HCT116 (cell line): ENCODE results near the gene PRSS1. TPM values are rescaled to one million over a fixed set of nuclear protein-coding genes. Genes with fewer than 3 reads are reported as not detected.

Experiments
- ATAC-seq: fragments of 200-7000 bp; cut with Tn5 transposase; 2 replicates; pipeline ENCODE4 v1.9.1; 2020; ENCODE audit warnings: mild to moderate bottlenecking, moderate library complexity
- BruUV-seq: library from RNA; stranded (reverse); fragments of 400-500 nt; replicated peaks from 2 replicates; lab custom pipeline; 2021; lab: Mats Ljungman, UMichigan
- CTCF ChIA-PET: fragments of 300-600 bp; sonication (Branson Sonifier 250); formaldehyde crosslinking; loops from one replicate; lab custom pipeline; 2021; ENCODE audit warnings: antibody characterized with exemption; lab: Charles Lee
- POLR2A ChIA-PET: fragments of 300-600, 350-600 bp; sonication (Branson Sonifier 250); formaldehyde crosslinking; loops from one replicate; lab custom pipeline; 2021; ENCODE audit warnings: antibody characterized with exemption; lab: Charles Lee
- RAD21 ChIA-PET, 2 experiments: fragments of 300-600 bp; sonication (Branson Sonifier 250); formaldehyde crosslinking; loops; one replicate each; lab custom pipeline; 2023; ENCODE audit warnings: low total read pairs in 2 of 2; ENCODE audit not compliant: uncharacterized antibody in 2 of 2, unreplicated experiment in 2 of 2, low non-redundant PET in 1 of 2; lab: Charles Lee
- DNase-seq: peaks from one replicate; pipeline ENCODE4 v3.0.0-alpha.2; 2010; ENCODE audit warnings: low read depth, low spot score
- H2AFZ ChIP-seq: fragments of 200-600 bp; shearing (Covaris generic), sonication (generic); 2 replicates; pipeline ENCODE4 v1.6.1; 2017; ENCODE audit warnings: low read depth, mixed run types, mixed read lengths, antibody characterized with exemption, low read length; ENCODE audit not compliant: poor library complexity, severe bottlenecking
- H3K27ac ChIP-seq: 2 replicates; pipeline ENCODE4 v1.5.1; 2012; ENCODE audit warnings: low read depth, low read length
- H3K27me3 ChIP-seq: fragments of 200-600 bp; sonication (generic); 2 replicates; pipeline ENCODE4 v1.6.1; 2016; ENCODE audit warnings: mixed run types, low read length, mixed read lengths; ENCODE audit not compliant: insufficient read depth
- H3K36me3 ChIP-seq, 2 experiments: fragments of 200-500 bp in 1 of 2; fragments of 200-600 bp in 1 of 2; sonication (Bioruptor generic) in 1 of 2; sonication (generic) in 1 of 2; 2 replicates each; pipeline versions ENCODE4 v1.5.1 to v1.6.1; 2014 to 2016; ENCODE audit warnings: low read length in 2 of 2, inconsistent platforms in 1 of 2, mixed read lengths in 1 of 2, mixed run types in 1 of 2; ENCODE audit not compliant: insufficient read depth in 2 of 2, control insufficient read depth in 1 of 2
- H3K4me1 ChIP-seq, 2 experiments: fragments of 200-600 bp in 1 of 2; sonication (generic) in 1 of 2; 2 replicates each; pipeline versions ENCODE4 v1.5.1 to v1.6.1; 2012 to 2017; ENCODE audit warnings: low read length in 2 of 2, inconsistent platforms in 1 of 2, mild to moderate bottlenecking in 1 of 2, mixed read lengths in 1 of 2, mixed run types in 1 of 2, moderate library complexity in 1 of 2; ENCODE audit not compliant: insufficient read depth in 2 of 2, control insufficient read depth in 1 of 2
- H3K4me2 ChIP-seq: fragments of 200-600 bp; sonication (generic); 2 replicates; pipeline ENCODE4 v1.6.1; 2017; ENCODE audit warnings: mixed run types, low read length, mixed read lengths
- H3K4me3 ChIP-seq, 2 experiments: fragments of 200-600 bp in 1 of 2; sonication (generic) in 1 of 2; replicated peaks in 1 of 2; 2 replicates each; pipeline ENCODE4 v1.5.1; 2011 to 2016; ENCODE audit warnings: low read length in 2 of 2, control low read depth in 1 of 2, low read depth in 1 of 2, mild to moderate bottlenecking in 1 of 2, mixed read lengths in 1 of 2, mixed run types in 1 of 2
- H3K79me2 ChIP-seq: fragments of 200-600 bp; sonication (generic); 2 replicates; pipeline ENCODE4 v1.6.1; 2017; ENCODE audit warnings: mild to moderate bottlenecking, mixed run types, low read length, moderate library complexity, mixed read lengths; ENCODE audit not compliant: insufficient read depth
- H3K9ac ChIP-seq: fragments of 200-600 bp; sonication (generic); 2 replicates; pipeline ENCODE4 v1.6.1; 2016; ENCODE audit warnings: low read length, mixed read lengths
- H3K9me2 ChIP-seq: fragments of 200-600 bp; sonication (generic), shearing (Covaris generic); 2 replicates; pipeline ENCODE4 v1.6.1; 2017; ENCODE audit warnings: mixed run types, mild to moderate bottlenecking, moderate library complexity; ENCODE audit not compliant: insufficient read depth
- H3K9me3 ChIP-seq, 2 experiments: fragments of 200-500 bp in 1 of 2; fragments of 200-600 bp in 1 of 2; sonication (Bioruptor generic) in 1 of 2; sonication (generic) in 1 of 2; 2 replicates each; pipeline ENCODE4 v1.6.1; 2014 to 2017; ENCODE audit warnings: low read length in 2 of 2, mixed read lengths in 2 of 2, inconsistent platforms in 1 of 2, low read depth in 1 of 2, mild to moderate bottlenecking in 1 of 2, mixed run types in 1 of 2, moderate library complexity in 1 of 2; ENCODE audit not compliant: control insufficient read depth in 1 of 2, insufficient read depth in 1 of 2
- H4K20me1 ChIP-seq: fragments of 200-600 bp; sonication (generic), shearing (Covaris generic); 2 replicates; pipeline ENCODE4 v1.6.1; 2017; ENCODE audit warnings: mixed run types, mild to moderate bottlenecking, moderate library complexity; ENCODE audit not compliant: insufficient read depth
- CBX3 ChIP-seq: IDR thresholded peaks from 2 replicates; pipeline ENCODE4 v1.6.1; 2012; ENCODE audit warnings: low read depth
- EGR1 ChIP-seq: IDR thresholded peaks from 2 replicates; pipeline ENCODE4 v1.6.1; 2012; ENCODE audit warnings: low read depth
- ELF1 ChIP-seq: IDR thresholded peaks from 2 replicates; pipeline ENCODE4 v1.6.1; 2012; ENCODE audit warnings: low read depth, borderline replicate concordance
- EZH2 ChIP-seq: fragments of 200-600 bp; sonication (generic); IDR thresholded peaks from 2 replicates; pipeline ENCODE4 v1.6.1; 2017; ENCODE audit warnings: antibody characterized with exemption, mixed run types
- EZH2phosphoT487 ChIP-seq: fragments of 200-600 bp; IDR thresholded peaks from 2 replicates; pipeline ENCODE4 v1.6.1; 2018; ENCODE audit warnings: antibody characterized with exemption, borderline replicate concordance
- FOSL1 ChIP-seq: IDR thresholded peaks from 2 replicates; pipeline ENCODE4 v1.6.1; 2012; ENCODE audit warnings: low read depth
- JUND ChIP-seq: IDR thresholded peaks from 2 replicates; pipeline ENCODE4 v1.6.1; 2012
- POLR2A ChIP-seq: IDR thresholded peaks from 2 replicates; pipeline ENCODE4 v1.7.0; 2011; ENCODE audit warnings: borderline replicate concordance; ENCODE audit not compliant: insufficient read depth, insufficient read length; ENCODE audit errors: extremely low read depth
- POLR2AphosphoS5 ChIP-seq: IDR thresholded peaks from 2 replicates; pipeline ENCODE4 v1.6.1; 2011; ENCODE audit warnings: mild to moderate bottlenecking, low read depth, low read length, moderate library complexity
- SIN3A ChIP-seq: IDR thresholded peaks from 2 replicates; pipeline ENCODE4 v1.6.1; 2012; ENCODE audit warnings: low read depth
- SP1 ChIP-seq: IDR thresholded peaks from 2 replicates; pipeline ENCODE4 v1.6.1; 2012; ENCODE audit warnings: low read depth
- SRF ChIP-seq: IDR thresholded peaks from 2 replicates; pipeline ENCODE4 v1.6.1; 2012; ENCODE audit warnings: low read depth
- TCF7L2 ChIP-seq: IDR thresholded peaks from 2 replicates; pipeline ENCODE4 v1.7.0; 2011; ENCODE audit warnings: borderline replicate concordance, inconsistent platforms; ENCODE audit not compliant: insufficient read depth, insufficient read length; ENCODE audit errors: extremely low read depth
- YY1 ChIP-seq: IDR thresholded peaks from 2 replicates; pipeline ENCODE4 v1.6.1; 2011; ENCODE audit warnings: low read length, low read depth, moderate library complexity, mild to moderate bottlenecking; ENCODE audit not compliant: insufficient replicate concordance; ENCODE audit errors: extremely low read depth
- ZFX ChIP-seq: fragments of 450-650 bp; IDR thresholded peaks from 2 replicates; pipeline ENCODE4 v1.6.1; 2017
- ZNF274 ChIP-seq: fragments of 200-500 bp; sonication (Bioruptor generic); IDR thresholded peaks from 2 replicates; pipeline ENCODE4 v1.6.1; 2014; ENCODE audit warnings: mild to moderate bottlenecking, low read depth, low read length, inconsistent platforms
- intact Hi-C: fragments of 100-400 bp; cut with micrococcal nuclease; formaldehyde crosslinking; loops from 2 replicates; pipeline ENCODE4 v1.10.0; 2022
- total RNA-seq: library from RNA; stranded (reverse); gene quantifications from one replicate; pipeline ENCODE4 v1.2.1, GENCODE V29; 2021; ENCODE audit not compliant: unreplicated experiment
- TF ChIP-seq, protein P1 (sequence below): IDR thresholded peaks from 2 replicates; pipeline ENCODE4 v1.6.1; 2012; ENCODE audit warnings: low read depth
- TF ChIP-seq, protein P2 (sequence below): IDR thresholded peaks from 2 replicates; pipeline ENCODE4 v1.6.1; 2011; ENCODE audit warnings: mild to moderate bottlenecking, low read length, moderate library complexity; ENCODE audit not compliant: insufficient replicate concordance; ENCODE audit errors: extremely low read depth
- TF ChIP-seq, protein P3 (sequence below), 3 experiments: fragments of 200-600 bp in 1 of 3; sonication (generic) in 1 of 3; IDR thresholded peaks in 2 of 3; conservative IDR thresholded peaks in 1 of 3; 2 replicates each; pipeline ENCODE4 v1.5.1; 2012 to 2017; ENCODE audit warnings: low read depth in 2 of 3, low read length in 2 of 3, antibody characterized with exemption in 1 of 3, borderline replicate concordance in 1 of 3, control low read depth in 1 of 3, mild to moderate bottlenecking in 1 of 3, mixed read lengths in 1 of 3, mixed run types in 1 of 3, moderate library complexity in 1 of 3; ENCODE audit not compliant: insufficient read depth in 1 of 3

PRSS1 gene
- total RNA-seq, 1 experiment from 2014 or later: 14.6 TPM

DNA sequence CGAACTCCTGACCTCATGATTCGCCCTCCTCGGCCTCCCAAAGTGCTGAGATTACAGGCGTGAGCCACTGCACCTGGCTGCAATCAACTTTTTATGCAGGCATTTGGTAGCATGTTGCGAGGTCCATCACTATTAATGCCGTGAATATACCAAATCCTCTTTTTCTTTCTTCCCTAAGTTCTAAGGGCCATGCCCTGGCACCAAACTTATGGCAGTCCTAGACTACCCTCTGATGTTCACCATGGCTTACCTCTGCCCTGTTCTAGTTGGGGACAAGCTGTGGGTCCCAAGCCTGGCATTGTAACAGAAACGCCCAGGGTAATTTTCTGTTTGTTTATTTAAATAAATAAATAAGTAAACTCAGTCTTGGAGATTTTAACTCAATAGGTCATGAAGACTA lies 34.8 kb downstream of the PRSS1 start:
- BruUV-seq: no TSS peak
- ChIA-PET RAD21 (no interaction called here), CTCF (interaction anchor here (0.7 to 4.7 kb wide), 8 partner anchors 71 to 408 kb away, joined by 3 to 166 read pairs (median 5); no protein-coding TSS in a partner anchor), POLR2A (no interaction called here)
- no peaks in the 10 kb centered on the region for H3K9me2 ChIP-seq
- H2AFZ ChIP-seq: no peak overlapping the region
- H4K20me1 ChIP-seq: no peaks in the 10 kb centered on the region
- intact Hi-C loops: loop anchor here (5.0 kb wide), 1 partner anchor 267 kb away; no protein-coding TSS in a partner anchor
- H3K9me3 ChIP-seq: no peaks in the 10 kb centered on the region
- DNase-seq (no peak), ATAC-seq (no peak)
- H3K4me1 ChIP-seq: peaks cover 0 to 5% of the 10 kb centered on the region in 2 experiments; a peak in 1 of 4 replicates
- no peak overlapping the region for H3K27ac ChIP-seq
- H3K4me2 ChIP-seq: no peak overlapping the region
- H3K79me2 ChIP-seq: no peaks in the 10 kb centered on the region
- no peaks in the 10 kb centered on the region for H3K36me3 ChIP-seq
- TF ChIP-seq CBX3 (no peak), EZH2 (no peak), SRF (no peak), SP1 (no peak), TCF7L2 (no peak), FOSL1 (no peak), ZFX (no peak), JUND (no peak), SIN3A (no peak), ELF1 (no peak), ZNF274 (no peak), EGR1 (no peak), EZH2phosphoT487 (no peak), YY1 (no peak), POLR2AphosphoS5 (no peak), POLR2A (no peak)
- TF ChIP-seq, protein P1, sequence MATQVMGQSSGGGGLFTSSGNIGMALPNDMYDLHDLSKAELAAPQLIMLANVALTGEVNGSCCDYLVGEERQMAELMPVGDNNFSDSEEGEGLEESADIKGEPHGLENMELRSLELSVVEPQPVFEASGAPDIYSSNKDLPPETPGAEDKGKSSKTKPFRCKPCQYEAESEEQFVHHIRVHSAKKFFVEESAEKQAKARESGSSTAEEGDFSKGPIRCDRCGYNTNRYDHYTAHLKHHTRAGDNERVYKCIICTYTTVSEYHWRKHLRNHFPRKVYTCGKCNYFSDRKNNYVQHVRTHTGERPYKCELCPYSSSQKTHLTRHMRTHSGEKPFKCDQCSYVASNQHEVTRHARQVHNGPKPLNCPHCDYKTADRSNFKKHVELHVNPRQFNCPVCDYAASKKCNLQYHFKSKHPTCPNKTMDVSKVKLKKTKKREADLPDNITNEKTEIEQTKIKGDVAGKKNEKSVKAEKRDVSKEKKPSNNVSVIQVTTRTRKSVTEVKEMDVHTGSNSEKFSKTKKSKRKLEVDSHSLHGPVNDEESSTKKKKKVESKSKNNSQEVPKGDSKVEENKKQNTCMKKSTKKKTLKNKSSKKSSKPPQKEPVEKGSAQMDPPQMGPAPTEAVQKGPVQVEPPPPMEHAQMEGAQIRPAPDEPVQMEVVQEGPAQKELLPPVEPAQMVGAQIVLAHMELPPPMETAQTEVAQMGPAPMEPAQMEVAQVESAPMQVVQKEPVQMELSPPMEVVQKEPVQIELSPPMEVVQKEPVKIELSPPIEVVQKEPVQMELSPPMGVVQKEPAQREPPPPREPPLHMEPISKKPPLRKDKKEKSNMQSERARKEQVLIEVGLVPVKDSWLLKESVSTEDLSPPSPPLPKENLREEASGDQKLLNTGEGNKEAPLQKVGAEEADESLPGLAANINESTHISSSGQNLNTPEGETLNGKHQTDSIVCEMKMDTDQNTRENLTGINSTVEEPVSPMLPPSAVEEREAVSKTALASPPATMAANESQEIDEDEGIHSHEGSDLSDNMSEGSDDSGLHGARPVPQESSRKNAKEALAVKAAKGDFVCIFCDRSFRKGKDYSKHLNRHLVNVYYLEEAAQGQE: no peak
- TF ChIP-seq, protein P2, sequence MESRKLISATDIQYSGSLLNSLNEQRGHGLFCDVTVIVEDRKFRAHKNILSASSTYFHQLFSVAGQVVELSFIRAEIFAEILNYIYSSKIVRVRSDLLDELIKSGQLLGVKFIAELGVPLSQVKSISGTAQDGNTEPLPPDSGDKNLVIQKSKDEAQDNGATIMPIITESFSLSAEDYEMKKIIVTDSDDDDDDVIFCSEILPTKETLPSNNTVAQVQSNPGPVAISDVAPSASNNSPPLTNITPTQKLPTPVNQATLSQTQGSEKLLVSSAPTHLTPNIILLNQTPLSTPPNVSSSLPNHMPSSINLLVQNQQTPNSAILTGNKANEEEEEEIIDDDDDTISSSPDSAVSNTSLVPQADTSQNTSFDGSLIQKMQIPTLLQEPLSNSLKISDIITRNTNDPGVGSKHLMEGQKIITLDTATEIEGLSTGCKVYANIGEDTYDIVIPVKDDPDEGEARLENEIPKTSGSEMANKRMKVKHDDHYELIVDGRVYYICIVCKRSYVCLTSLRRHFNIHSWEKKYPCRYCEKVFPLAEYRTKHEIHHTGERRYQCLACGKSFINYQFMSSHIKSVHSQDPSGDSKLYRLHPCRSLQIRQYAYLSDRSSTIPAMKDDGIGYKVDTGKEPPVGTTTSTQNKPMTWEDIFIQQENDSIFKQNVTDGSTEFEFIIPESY: no peak
- TF ChIP-seq, protein P3, sequence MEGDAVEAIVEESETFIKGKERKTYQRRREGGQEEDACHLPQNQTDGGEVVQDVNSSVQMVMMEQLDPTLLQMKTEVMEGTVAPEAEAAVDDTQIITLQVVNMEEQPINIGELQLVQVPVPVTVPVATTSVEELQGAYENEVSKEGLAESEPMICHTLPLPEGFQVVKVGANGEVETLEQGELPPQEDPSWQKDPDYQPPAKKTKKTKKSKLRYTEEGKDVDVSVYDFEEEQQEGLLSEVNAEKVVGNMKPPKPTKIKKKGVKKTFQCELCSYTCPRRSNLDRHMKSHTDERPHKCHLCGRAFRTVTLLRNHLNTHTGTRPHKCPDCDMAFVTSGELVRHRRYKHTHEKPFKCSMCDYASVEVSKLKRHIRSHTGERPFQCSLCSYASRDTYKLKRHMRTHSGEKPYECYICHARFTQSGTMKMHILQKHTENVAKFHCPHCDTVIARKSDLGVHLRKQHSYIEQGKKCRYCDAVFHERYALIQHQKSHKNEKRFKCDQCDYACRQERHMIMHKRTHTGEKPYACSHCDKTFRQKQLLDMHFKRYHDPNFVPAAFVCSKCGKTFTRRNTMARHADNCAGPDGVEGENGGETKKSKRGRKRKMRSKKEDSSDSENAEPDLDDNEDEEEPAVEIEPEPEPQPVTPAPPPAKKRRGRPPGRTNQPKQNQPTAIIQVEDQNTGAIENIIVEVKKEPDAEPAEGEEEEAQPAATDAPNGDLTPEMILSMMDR (IDR thresholded peaks at IDR 0.05 in 2 of 3, conservative IDR thresholded peaks at IDR 0.05 in 1 of 3; ENCODE audit: borderline replicate concordance in 1 of 3, insufficient read depth in 1 of 3, low read depth in 2 of 3, low read length in 2 of 3): no peak
- no peaks in the 10 kb centered on the region for H3K27me3 ChIP-seq
- H3K4me3 ChIP-seq: no peak overlapping the region
- H3K9ac ChIP-seq: no peak overlapping the region
